GM12864 (cell line): ENCODE measurements around the gene OBSCN.

Experiments used
- DNase-seq: peaks from one replicate; pipeline ENCODE4 v3.0.0-alpha.2; 2011; ENCODE audit warnings: low read depth
- H3K4me3 ChIP-seq: 2 replicates; pipeline ENCODE4 v1.5.1; 2011; ENCODE audit warnings: mild to moderate bottlenecking, low read depth, low read length, control low read depth
- CTCF ChIP-seq: IDR thresholded peaks from 2 replicates; pipeline ENCODE4 v1.5.1; 2011; ENCODE audit warnings: low read depth, mild to moderate bottlenecking, moderate library complexity, low read length, control low read depth, inconsistent platforms; ENCODE audit errors: missing control alignments

Gene OBSCN

GRCh38 chr1:228233136-228233535 lies 25.3 kb downstream of the OBSCN start:
- TF ChIP-seq CTCF, result no peak
- DNase-seq, result no peak
- no peak overlapping the region for H3K4me3 ChIP-seq

GRCh38 chr1:228234921-228235320 lies 27.1 kb downstream of the OBSCN start:
- no peak for TF ChIP-seq CTCF
- no peak for DNase-seq
- no peak overlapping the region for H3K4me3 ChIP-seq

GRCh38 chr1:228236744-228237143 lies 28.9 kb downstream of the OBSCN start:
- no peak for DNase-seq
- peak; percentile 70 for TF ChIP-seq CTCF
- H3K4me3 ChIP-seq, result no peak overlapping the region

- TF ChIP-seq CTCF, result no peak
- H3K4me3 ChIP-seq, result no peak overlapping the region
- no peak for DNase-seq
Measured at GRCh38 chr1:228238007-228238406, 30.2 kb downstream of the OBSCN start.

GRCh38 chr1:228238461-228238860 lies 30.6 kb downstream of the OBSCN start:
- DNase-seq, result no peak
- H3K4me3 ChIP-seq, result no peak overlapping the region
- TF ChIP-seq CTCF, result no peak

GRCh38 chr1:228240411-228241240 lies 32.8 kb downstream of the OBSCN start:
- DNase-seq, result no peak
- H3K4me3 ChIP-seq, result no peak overlapping the region
- no peak for TF ChIP-seq CTCF

- no peak for DNase-seq
- no peak for TF ChIP-seq CTCF
- no peak overlapping the region for H3K4me3 ChIP-seq
Measured at GRCh38 chr1:228241259-228241658, 33.4 kb downstream of the OBSCN start.
